ENCODE measurements around the gene INVS. TPM values are rescaled to one million over a fixed set of nuclear protein-coding genes. Genes with fewer than 3 reads are reported as not detected.

INVS gene
- polyA plus RNA-seq, 1 of the 3 experiments (the other 2 are of a cell fraction), result 8.1 TPM

DNA sequence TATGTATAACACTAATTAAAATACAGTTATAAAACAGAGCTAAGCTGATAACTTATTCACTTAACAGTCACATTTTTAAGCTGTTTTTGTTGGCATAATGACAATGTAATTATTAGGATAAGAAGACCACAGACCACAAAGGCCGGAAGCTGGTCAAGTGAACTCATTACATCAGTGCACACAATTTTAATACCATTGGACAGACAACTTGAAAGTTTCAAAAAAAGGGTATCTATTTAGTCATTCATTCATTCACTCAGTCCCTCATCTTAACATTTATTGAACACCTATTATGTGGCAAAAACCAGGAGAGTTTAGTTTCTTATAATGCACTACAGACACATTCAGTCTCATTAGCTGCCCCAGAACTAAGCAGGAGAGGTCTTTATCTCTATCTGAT, 11.8 kb upstream of the INVS start:
- peaks cover 98% of the 10 kb centered on the region for H4K20me1 ChIP-seq (ENCODE audit: insufficient read depth)
- POLR2A ChIA-PET, result interaction anchor here (0.7 kb wide), 1 partner anchor 729 kb away, joined by 3 read pairs; no protein-coding TSS in a partner anchor
- peaks cover 91% of the 10 kb centered on the region for H3K79me2 ChIP-seq (ENCODE audit: insufficient read depth)
- H3K27me3 ChIP-seq (ENCODE audit: insufficient read depth), result no peaks in the 10 kb centered on the region
- no peak for DNase-seq
- peaks cover 26% of the 10 kb centered on the region for H3F3A ChIP-seq (replicated peaks; ENCODE audit: insufficient read depth)
- no peaks in the 10 kb centered on the region for H3K36me3 ChIP-seq (replicated peaks in 1 of 2; ENCODE audit: control insufficient read depth in 1 of 2, insufficient read depth in 2 of 2, low read length in 1 of 2)
- H3K4me3 ChIP-seq (ENCODE audit: low read depth in 2 of 2, low read length in 1 of 2), result no peak overlapping the region
- no peak overlapping the region for H2AFZ ChIP-seq (ENCODE audit: low read depth)
- TF ChIP-seq SMC3 (IDR thresholded peaks at IDR 0.05; ENCODE audit: low read depth, low read length) (no peak), NRF1 (IDR thresholded peaks at IDR 0.05; ENCODE audit: low read depth, low read length) (no peak), CHD2 (IDR thresholded peaks at IDR 0.05; ENCODE audit: low read length, partially characterized antibody) (no peak), TCF12 (IDR thresholded peaks at IDR 0.05) (no peak), REST (IDR thresholded peaks at IDR 0.05; ENCODE audit: low read depth, low read length) (no peak), RCOR1 (IDR thresholded peaks at IDR 0.05; ENCODE audit: low read length) (no peak), RXRA (IDR thresholded peaks at IDR 0.05; ENCODE audit: borderline replicate concordance, low read depth) (no peak), POLR2AphosphoS5 (IDR thresholded peaks at IDR 0.05; ENCODE audit: low read depth, low read length) (no peak), USF1 (IDR thresholded peaks at IDR 0.05; ENCODE audit: borderline replicate concordance, low read depth) (no peak), MXI1 (IDR thresholded peaks at IDR 0.05; ENCODE audit: low read depth, low read length) (no peak)
- H3K4me2 ChIP-seq, result no peak overlapping the region
- H3K9me2 ChIP-seq, result no peaks in the 10 kb centered on the region
- CTCF ChIA-PET, result no interaction called here
- H3K9me3 ChIP-seq, result no peaks in the 10 kb centered on the region
- peaks cover 2 to 11% of the 10 kb centered on the region in 2 experiments; a peak in 3 of 4 replicates for H3K4me1 ChIP-seq (ENCODE audit: control insufficient read depth in 1 of 2, insufficient read depth in 2 of 2, low read depth in 1 of 2, low read length in 1 of 2)
- no peak overlapping the region for H3K9ac ChIP-seq
- 90% methylated on average over 1 of the region's 1 CpG for WGBS (ENCODE audit: low lambda C conversion rate)
- no peak overlapping the region for H3K27ac ChIP-seq (ENCODE audit: low read depth in 2 of 2, low read length in 1 of 2)

DNA sequence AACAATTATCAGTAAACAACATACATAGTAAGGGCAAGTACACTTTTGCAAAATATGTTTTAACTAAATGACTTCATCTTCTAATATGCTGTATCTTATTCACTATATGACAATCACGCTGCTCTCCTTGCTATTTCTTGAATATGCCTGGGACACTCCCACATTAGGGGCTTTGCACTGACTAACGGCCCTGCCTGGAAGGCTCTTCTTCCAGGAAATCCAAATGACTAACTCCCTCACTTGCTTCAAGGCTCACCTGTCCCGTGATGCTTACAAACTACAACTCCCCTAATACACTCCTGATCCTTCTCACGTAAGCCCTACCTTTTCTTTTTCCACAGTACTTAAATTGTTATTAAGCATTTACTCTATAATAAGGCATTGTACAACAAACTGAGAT, 10.8 kb upstream of the INVS start:
- Histone ChIP-seq H3K4me3 (ENCODE audit: low read depth in 2 of 2, low read length in 1 of 2) (no peak overlapping the region), H3K79me2 (ENCODE audit: insufficient read depth) (peaks cover 98% of the 10 kb centered on the region)
- 79% methylated on average over 4 of the region's 4 CpGs for WGBS (ENCODE audit: low lambda C conversion rate)
- TF ChIP-seq MEF2A (IDR thresholded peaks at IDR 0.05; ENCODE audit: borderline replicate concordance, low read depth) (no peak), NFIC (IDR thresholded peaks at IDR 0.05; ENCODE audit: borderline replicate concordance) (no peak), TEAD4 (IDR thresholded peaks at IDR 0.05; ENCODE audit: borderline replicate concordance, insufficient read depth) (no peak), YY1 (IDR thresholded peaks at IDR 0.05; ENCODE audit: low read depth) (no peak), TAF1 (IDR thresholded peaks at IDR 0.05; ENCODE audit: borderline replicate concordance, low read depth, low read length) (no peak), USF1 (IDR thresholded peaks at IDR 0.05; ENCODE audit: borderline replicate concordance, low read depth) (no peak), RFX5 (IDR thresholded peaks at IDR 0.05; ENCODE audit: low read length) (no peak), SMC3 (IDR thresholded peaks at IDR 0.05; ENCODE audit: low read depth, low read length) (no peak), FOSL2 (IDR thresholded peaks at IDR 0.05; ENCODE audit: borderline replicate concordance, low read depth) (no peak), ELF1 (IDR thresholded peaks at IDR 0.05) (no peak)
- TF ChIP-seq, protein P1, sequence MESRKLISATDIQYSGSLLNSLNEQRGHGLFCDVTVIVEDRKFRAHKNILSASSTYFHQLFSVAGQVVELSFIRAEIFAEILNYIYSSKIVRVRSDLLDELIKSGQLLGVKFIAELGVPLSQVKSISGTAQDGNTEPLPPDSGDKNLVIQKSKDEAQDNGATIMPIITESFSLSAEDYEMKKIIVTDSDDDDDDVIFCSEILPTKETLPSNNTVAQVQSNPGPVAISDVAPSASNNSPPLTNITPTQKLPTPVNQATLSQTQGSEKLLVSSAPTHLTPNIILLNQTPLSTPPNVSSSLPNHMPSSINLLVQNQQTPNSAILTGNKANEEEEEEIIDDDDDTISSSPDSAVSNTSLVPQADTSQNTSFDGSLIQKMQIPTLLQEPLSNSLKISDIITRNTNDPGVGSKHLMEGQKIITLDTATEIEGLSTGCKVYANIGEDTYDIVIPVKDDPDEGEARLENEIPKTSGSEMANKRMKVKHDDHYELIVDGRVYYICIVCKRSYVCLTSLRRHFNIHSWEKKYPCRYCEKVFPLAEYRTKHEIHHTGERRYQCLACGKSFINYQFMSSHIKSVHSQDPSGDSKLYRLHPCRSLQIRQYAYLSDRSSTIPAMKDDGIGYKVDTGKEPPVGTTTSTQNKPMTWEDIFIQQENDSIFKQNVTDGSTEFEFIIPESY (IDR thresholded peaks at IDR 0.05; ENCODE audit: borderline replicate concordance, low read depth), result no peak

More for the DNA sequence above, 10.8 kb upstream of the INVS start:
- ChIA-PET CTCF (no interaction called here), POLR2A (no interaction called here)
- Histone ChIP-seq H3K4me2 (no peak overlapping the region), H3K4me1 (ENCODE audit: control insufficient read depth in 1 of 2, insufficient read depth in 2 of 2, low read depth in 1 of 2, low read length in 1 of 2) (peaks cover 2% of the 10 kb centered on the region in 2 experiments; a peak in 3 of 4 replicates), H3K36me3 (replicated peaks in 1 of 2; ENCODE audit: control insufficient read depth in 1 of 2, insufficient read depth in 2 of 2, low read length in 1 of 2) (no peaks in the 10 kb centered on the region), H3K9me3 (no peaks in the 10 kb centered on the region), H3K9me2 (no peaks in the 10 kb centered on the region), H3F3A (replicated peaks; ENCODE audit: insufficient read depth) (peaks cover 19% of the 10 kb centered on the region), H3K9ac (no peak overlapping the region), H3K27ac (ENCODE audit: low read depth in 2 of 2, low read length in 1 of 2) (no peak overlapping the region), H4K20me1 (ENCODE audit: insufficient read depth) (peaks cover 97% of the 10 kb centered on the region), H2AFZ (ENCODE audit: low read depth) (no peak overlapping the region), H3K27me3 (ENCODE audit: insufficient read depth) (no peaks in the 10 kb centered on the region)
- DNase-seq, result no peak

Data from SK-N-SH (cell line).